Coronary artery (tissue), 2 donors: ENCODE measurements around the gene CTSZ.

Experiments
- DNase-seq: peaks from one replicate; pipeline ENCODE4 v3.0.0-alpha.2; 2017; ENCODE audit warnings: low spot score
- H3K27ac ChIP-seq, 2 donors: fragments of 200-600 bp; sonication (generic); one replicate each; pipeline ENCODE4 v1.5.1; 2016 to 2019
- H3K4me3 ChIP-seq: fragments of 200-600 bp; sonication (generic); 2 replicates; pipeline ENCODE4 v1.5.1; 2016; ENCODE audit warnings: mild to moderate bottlenecking, moderate library complexity
- TF ChIP-seq, protein P1 (sequence below): fragments of 200-600 bp; sonication (generic); IDR thresholded peaks from one replicate; pipeline ENCODE4 v1.5.1; 2019; ENCODE audit warnings: antibody characterized with exemption

CTSZ gene

GRCh38 chr20:59007665-59008511 is 834 bp upstream of the CTSZ start:
- peak overlapping the region; percentile 83 to 93 for H3K27ac ChIP-seq
- TF ChIP-seq, protein P1, sequence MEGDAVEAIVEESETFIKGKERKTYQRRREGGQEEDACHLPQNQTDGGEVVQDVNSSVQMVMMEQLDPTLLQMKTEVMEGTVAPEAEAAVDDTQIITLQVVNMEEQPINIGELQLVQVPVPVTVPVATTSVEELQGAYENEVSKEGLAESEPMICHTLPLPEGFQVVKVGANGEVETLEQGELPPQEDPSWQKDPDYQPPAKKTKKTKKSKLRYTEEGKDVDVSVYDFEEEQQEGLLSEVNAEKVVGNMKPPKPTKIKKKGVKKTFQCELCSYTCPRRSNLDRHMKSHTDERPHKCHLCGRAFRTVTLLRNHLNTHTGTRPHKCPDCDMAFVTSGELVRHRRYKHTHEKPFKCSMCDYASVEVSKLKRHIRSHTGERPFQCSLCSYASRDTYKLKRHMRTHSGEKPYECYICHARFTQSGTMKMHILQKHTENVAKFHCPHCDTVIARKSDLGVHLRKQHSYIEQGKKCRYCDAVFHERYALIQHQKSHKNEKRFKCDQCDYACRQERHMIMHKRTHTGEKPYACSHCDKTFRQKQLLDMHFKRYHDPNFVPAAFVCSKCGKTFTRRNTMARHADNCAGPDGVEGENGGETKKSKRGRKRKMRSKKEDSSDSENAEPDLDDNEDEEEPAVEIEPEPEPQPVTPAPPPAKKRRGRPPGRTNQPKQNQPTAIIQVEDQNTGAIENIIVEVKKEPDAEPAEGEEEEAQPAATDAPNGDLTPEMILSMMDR: no peak
- no peak for DNase-seq
- H3K4me3 ChIP-seq: peak overlapping the region; percentile 89

- Histone ChIP-seq H3K4me3 (peak overlapping the region; percentile 89), H3K27ac (peak overlapping the region; percentile 83 to 93)
- DNase-seq: no peak
- TF ChIP-seq, protein P1: no peak
These were observed 739 bp downstream of the CTSZ start for GRCh38 chr20:59006167-59006863.

GRCh38 chr20:59005523-59006166 is 1.4 kb downstream of the CTSZ start:
- H3K4me3 ChIP-seq: peak overlapping the region; percentile 89
- H3K27ac ChIP-seq: peak overlapping the region; percentile 83 to 93
- TF ChIP-seq, protein P1: no peak
- peak; percentile 69 for DNase-seq

GRCh38 chr20:59004763-59005522 is 2.1 kb downstream of the CTSZ start:
- DNase-seq: peak; percentile 75
- H3K27ac ChIP-seq: peak overlapping the region; percentile 83 to 93
- H3K4me3 ChIP-seq: peak overlapping the region; percentile 89
- TF ChIP-seq, protein P1: no peak

- DNase-seq: no peak
- H3K27ac ChIP-seq: peak overlapping the region; percentile 83 to 93
- peak overlapping the region; percentile 89 for H3K4me3 ChIP-seq
- TF ChIP-seq, protein P1: no peak
These were observed 2.6 kb downstream of the CTSZ start for GRCh38 chr20:59004493-59004762.

DNA sequence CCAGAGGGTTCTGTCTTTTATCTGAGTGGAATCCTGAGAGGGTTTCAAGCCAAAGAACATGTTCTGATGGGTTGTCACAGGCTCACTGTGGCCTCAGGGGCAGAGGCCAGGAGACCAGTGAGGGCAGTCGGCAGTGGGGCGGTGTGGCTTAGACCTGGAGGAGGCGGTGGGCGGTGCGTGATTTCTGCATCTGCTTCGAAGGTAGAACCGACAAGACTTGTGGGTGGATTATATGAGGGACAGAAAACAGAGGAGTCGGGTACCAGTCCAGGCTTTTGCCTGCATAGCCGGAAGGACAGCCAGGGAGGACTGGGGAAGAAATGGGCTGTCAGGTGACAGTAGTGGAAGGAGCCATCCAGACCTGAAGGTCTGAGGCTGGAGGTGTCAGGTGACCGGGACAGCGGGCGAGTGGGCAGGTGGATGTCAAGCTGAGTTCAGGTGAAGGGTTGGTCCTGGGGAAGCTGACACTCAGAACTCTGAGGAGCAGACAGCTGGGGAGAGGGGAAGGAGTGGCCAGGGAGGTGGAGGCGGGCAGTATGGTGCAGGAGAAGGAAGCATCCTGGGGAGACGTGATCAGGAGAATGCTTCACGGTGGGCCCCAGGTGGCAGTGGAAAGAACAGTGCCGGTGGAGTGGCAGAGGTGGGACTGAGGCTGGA is 3.1 kb downstream of the CTSZ start:
- H3K27ac ChIP-seq: peak overlapping the region; percentile 83 to 93
- TF ChIP-seq, protein P1: no peak
- DNase-seq: no peak
- peak overlapping the region; percentile 89 for H3K4me3 ChIP-seq
